ENCODE measurements around the gene TMEM131L. TPM values are rescaled to one million over a fixed set of nuclear protein-coding genes. Genes with fewer than 3 reads are reported as not detected.
A peak's percentile ranks its signal among the peaks of the same experiment; 100 is the strongest.

The TMEM131L gene
- polyA plus RNA-seq, 3 donors = 11.2 to 58.3 (median 26.0) TPM

GRCh38 chr4:153479101-153479500, 12.9 kb downstream of the TMEM131L start:
- H3K79me2 ChIP-seq (ENCODE audit: insufficient read depth, low read length) = peaks cover 98% of the 10 kb centered on the region
- TF ChIP-seq CTCF (IDR thresholded peaks at IDR 0.05) = no peak
- H3K4me3 ChIP-seq (replicated peaks in 1 of 3; ENCODE audit: low read depth in 2 of 3, low read length in 3 of 3) = no peak overlapping the region
- 51% methylated on average over 2 of the region's 3 CpGs for WGBS (ENCODE audit: insufficient coverage)
- no peaks in the 10 kb centered on the region for H3K27me3 ChIP-seq (ENCODE audit: control insufficient read depth in 2 of 2, insufficient read depth in 2 of 2, low read length in 2 of 2)
- peak overlapping the region in 5 of 7 donors; percentile 3 to 67 (median 30) for H3K27ac Mint-ChIP-seq
- H3K4me2 ChIP-seq (replicated peaks; ENCODE audit: extremely low read depth, low read length, poor library complexity, severe bottlenecking) = no peak overlapping the region
- H3K9ac ChIP-seq (ENCODE audit: insufficient read depth, low read length, poor library complexity, severe bottlenecking) = no peak overlapping the region
- peaks cover 100% of the 10 kb centered on the region for H4K20me1 ChIP-seq (ENCODE audit: insufficient read depth, low read length)
- intact Hi-C loops (cut with micrococcal nuclease) = no loop called here
- no peak for DNase-seq
- H3K4me3 Mint-ChIP-seq = no peak overlapping the region
- H3K4me1 Mint-ChIP-seq = peaks cover 54% of the 10 kb centered on the region
- H3K27ac ChIP-seq (ENCODE audit: low read depth in 1 of 2, low read length in 2 of 2) = peak overlapping the region; percentile 6 to 23
- no peak overlapping the region for H2AFZ ChIP-seq (ENCODE audit: insufficient read depth, low read depth, low read length, poor library complexity, severe bottlenecking)
- no peaks in the 10 kb centered on the region for H3K9me3 Mint-ChIP-seq
- peaks cover 39 to 62% of the 10 kb centered on the region in 2 donors for H3K36me3 ChIP-seq (replicated peaks in 1 of 2; ENCODE audit: control insufficient read depth in 1 of 2, insufficient read depth in 2 of 2, low read length in 2 of 2)
- peaks cover 21 to 30% of the 10 kb centered on the region in 2 donors for H3K4me1 ChIP-seq (ENCODE audit: control insufficient read depth in 1 of 2, insufficient read depth in 2 of 2, low read length in 2 of 2)
- H3K27me3 Mint-ChIP-seq (ENCODE audit: low read depth in 3 of 3) = no peaks in the 10 kb centered on the region
- H3K9me3 ChIP-seq (replicated peaks in 1 of 2; ENCODE audit: control insufficient read depth in 1 of 2, insufficient read depth in 1 of 2, low read length in 2 of 2) = no peaks in the 10 kb centered on the region
- H3K36me3 Mint-ChIP-seq = peaks cover 53 to 70% of the 10 kb centered on the region in 2 donors

- H3K9me3 ChIP-seq (replicated peaks in 1 of 2; ENCODE audit: control insufficient read depth in 1 of 2, insufficient read depth in 1 of 2, low read length in 2 of 2) = no peaks in the 10 kb centered on the region
- no peak for DNase-seq
- intact Hi-C loops (cut with micrococcal nuclease) = no loop called here
- TF ChIP-seq CTCF (IDR thresholded peaks at IDR 0.05) = no peak
- Mint-ChIP-seq H3K9me3 (no peaks in the 10 kb centered on the region), H3K4me1 (peaks cover 52% of the 10 kb centered on the region), H3K27ac (peak overlapping the region in 4 of 7 donors; percentile 39 to 59 (median 52)), H3K4me3 (no peak overlapping the region), H3K36me3 (peaks cover 42 to 58% of the 10 kb centered on the region in 2 donors), H3K27me3 (ENCODE audit: low read depth in 3 of 3) (no peaks in the 10 kb centered on the region)
- WGBS (ENCODE audit: insufficient coverage) = 90% methylated on average over 2 of the region's 5 CpGs
- peaks cover 96% of the 10 kb centered on the region for H3K79me2 ChIP-seq (ENCODE audit: insufficient read depth, low read length)
- H3K4me2 ChIP-seq (replicated peaks; ENCODE audit: extremely low read depth, low read length, poor library complexity, severe bottlenecking) = no peak overlapping the region
- no peak overlapping the region for H3K9ac ChIP-seq (ENCODE audit: insufficient read depth, low read length, poor library complexity, severe bottlenecking)
- no peak overlapping the region for H2AFZ ChIP-seq (ENCODE audit: insufficient read depth, low read depth, low read length, poor library complexity, severe bottlenecking)
- H3K36me3 ChIP-seq (replicated peaks in 1 of 2; ENCODE audit: control insufficient read depth in 1 of 2, insufficient read depth in 2 of 2, low read length in 2 of 2) = peaks cover 23 to 53% of the 10 kb centered on the region in 2 donors
- H3K27me3 ChIP-seq (ENCODE audit: control insufficient read depth in 2 of 2, insufficient read depth in 2 of 2, low read length in 2 of 2) = no peaks in the 10 kb centered on the region
- peaks cover 21 to 30% of the 10 kb centered on the region in 2 donors for H3K4me1 ChIP-seq (ENCODE audit: control insufficient read depth in 1 of 2, insufficient read depth in 2 of 2, low read length in 2 of 2)
- H4K20me1 ChIP-seq (ENCODE audit: insufficient read depth, low read length) = peaks cover 95% of the 10 kb centered on the region
- H3K4me3 ChIP-seq (replicated peaks in 1 of 3; ENCODE audit: low read depth in 2 of 3, low read length in 3 of 3) = no peak overlapping the region
- H3K27ac ChIP-seq (ENCODE audit: low read depth in 1 of 2, low read length in 2 of 2) = no peak overlapping the region
These were observed 14.5 kb downstream of the TMEM131L start for GRCh38 chr4:153480704-153481103.

Measured in CD14-positive monocyte (primary cell).